ENCODE results near the gene GOLGA6B. TPM values are rescaled to one million over a fixed set of nuclear protein-coding genes. Genes with fewer than 3 reads are reported as not detected.
"Not testable (repeated sequence)": the region's sequence is repeated elsewhere in the genome, so short reads cannot be mapped to it uniquely, and the experiment has no call there.

Gene GOLGA6B
- total RNA-seq, 1 experiment from 2014 or later: 1.9 TPM

DNA sequence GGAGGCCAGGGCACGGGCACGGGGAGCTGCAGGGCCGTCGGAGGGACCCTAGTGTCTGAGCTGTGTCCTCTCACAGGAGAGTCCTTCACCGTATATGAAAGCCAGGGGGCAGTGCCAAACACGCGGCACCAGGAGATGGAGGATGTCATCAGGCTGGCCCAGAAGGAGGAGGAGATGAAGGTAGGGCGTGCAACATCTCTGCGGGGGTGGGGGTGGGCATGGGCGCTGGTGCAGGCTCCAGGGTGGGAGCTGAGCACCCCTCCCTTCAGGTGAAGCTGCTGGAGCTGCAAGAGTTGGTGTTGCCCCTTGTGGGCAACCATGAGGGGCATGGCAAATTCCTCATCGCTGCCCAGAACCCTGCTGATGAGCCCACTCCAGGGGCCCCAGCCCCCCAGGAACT, 11.2 kb downstream of the GOLGA6B start:
- H3K4me1 Mint-ChIP-seq; H3K4me3 Mint-ChIP-seq; H3K9me3 Mint-ChIP-seq; ATAC-seq; H3K27me3 Mint-ChIP-seq (ENCODE audit: low read depth); H3K27ac Mint-ChIP-seq; POLR2A ChIA-PET; DNase-seq (ENCODE audit: low spot score); H3K36me3 Mint-ChIP-seq; CTCF ChIA-PET: not testable (repeated sequence)

GRCh38 chr15:72669803-72670202, 15.3 kb downstream of the GOLGA6B start:
- H3K4me3 Mint-ChIP-seq; POLR2A ChIA-PET; ATAC-seq; H3K27me3 Mint-ChIP-seq (ENCODE audit: low read depth); H3K9me3 Mint-ChIP-seq; H3K36me3 Mint-ChIP-seq; CTCF ChIA-PET; DNase-seq (ENCODE audit: low spot score); H3K27ac Mint-ChIP-seq: not testable (repeated sequence)
- peaks cover 22% of the 10 kb centered on the region for H3K4me1 Mint-ChIP-seq

- H3K36me3 Mint-ChIP-seq, POLR2A ChIA-PET: not testable (repeated sequence)
- CTCF ChIA-PET: interaction anchor here (0.5 to 2.1 kb wide), 28 partner anchors 11 to 595 kb away, joined by 3 to 79 read pairs (median 4); partner anchors contain the start of genes BBS4, HEXA and HIGD2B
Measured at GRCh38 chr15:72670656-72671352, 16.3 kb downstream of the GOLGA6B start.

GRCh38 chr15:72671525-72671924, 17.0 kb downstream of the GOLGA6B start:
- ChIA-PET POLR2A (no interaction called here), CTCF (interaction anchor here (0.5 to 2.1 kb wide), 25 partner anchors 10 to 594 kb away, joined by 3 to 79 read pairs (median 4); partner anchors contain the start of genes BBS4 and HIGD2B)
- ATAC-seq: peak; percentile 15

More at GRCh38 chr15:72670656-72671352, 16.3 kb downstream of the GOLGA6B start:
- not testable (repeated sequence) for H3K9me3 Mint-ChIP-seq; H3K27me3 Mint-ChIP-seq (ENCODE audit: low read depth)
- H3K4me3 Mint-ChIP-seq: peak overlapping the region; percentile 65
- peaks cover 22% of the 10 kb centered on the region for H3K4me1 Mint-ChIP-seq
- DNase-seq (ENCODE audit: low spot score) (peak; percentile 92), ATAC-seq (peak; percentile 91)
- peak overlapping the region; percentile 63 for H3K27ac Mint-ChIP-seq
- TF ChIP-seq, protein P1, sequence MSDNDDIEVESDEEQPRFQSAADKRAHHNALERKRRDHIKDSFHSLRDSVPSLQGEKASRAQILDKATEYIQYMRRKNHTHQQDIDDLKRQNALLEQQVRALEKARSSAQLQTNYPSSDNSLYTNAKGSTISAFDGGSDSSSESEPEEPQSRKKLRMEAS (CRISPR knock-in tag; IDR thresholded peaks at IDR 0.05): 0 out of 2 replicates have a peak, but pooled peaks have one; percentile 8
- TF ChIP-seq, protein P2, sequence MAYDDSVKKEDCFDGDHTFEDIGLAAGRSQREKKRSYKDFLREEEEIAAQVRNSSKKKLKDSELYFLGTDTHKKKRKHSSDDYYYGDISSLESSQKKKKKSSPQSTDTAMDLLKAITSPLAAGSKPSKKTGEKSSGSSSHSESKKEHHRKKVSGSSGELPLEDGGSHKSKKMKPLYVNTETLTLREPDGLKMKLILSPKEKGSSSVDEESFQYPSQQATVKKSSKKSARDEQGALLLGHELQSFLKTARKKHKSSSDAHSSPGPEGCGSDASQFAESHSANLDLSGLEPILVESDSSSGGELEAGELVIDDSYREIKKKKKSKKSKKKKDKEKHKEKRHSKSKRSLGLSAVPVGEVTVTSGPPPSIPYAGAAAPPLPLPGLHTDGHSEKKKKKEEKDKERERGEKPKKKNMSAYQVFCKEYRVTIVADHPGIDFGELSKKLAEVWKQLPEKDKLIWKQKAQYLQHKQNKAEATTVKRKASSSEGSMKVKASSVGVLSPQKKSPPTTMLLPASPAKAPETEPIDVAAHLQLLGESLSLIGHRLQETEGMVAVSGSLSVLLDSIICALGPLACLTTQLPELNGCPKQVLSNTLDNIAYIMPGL (CRISPR knock-in tag; IDR thresholded peaks at IDR 0.05): 0 out of 2 replicates have a peak, but pooled peaks have one; percentile 38
- TF ChIP-seq, protein P3, sequence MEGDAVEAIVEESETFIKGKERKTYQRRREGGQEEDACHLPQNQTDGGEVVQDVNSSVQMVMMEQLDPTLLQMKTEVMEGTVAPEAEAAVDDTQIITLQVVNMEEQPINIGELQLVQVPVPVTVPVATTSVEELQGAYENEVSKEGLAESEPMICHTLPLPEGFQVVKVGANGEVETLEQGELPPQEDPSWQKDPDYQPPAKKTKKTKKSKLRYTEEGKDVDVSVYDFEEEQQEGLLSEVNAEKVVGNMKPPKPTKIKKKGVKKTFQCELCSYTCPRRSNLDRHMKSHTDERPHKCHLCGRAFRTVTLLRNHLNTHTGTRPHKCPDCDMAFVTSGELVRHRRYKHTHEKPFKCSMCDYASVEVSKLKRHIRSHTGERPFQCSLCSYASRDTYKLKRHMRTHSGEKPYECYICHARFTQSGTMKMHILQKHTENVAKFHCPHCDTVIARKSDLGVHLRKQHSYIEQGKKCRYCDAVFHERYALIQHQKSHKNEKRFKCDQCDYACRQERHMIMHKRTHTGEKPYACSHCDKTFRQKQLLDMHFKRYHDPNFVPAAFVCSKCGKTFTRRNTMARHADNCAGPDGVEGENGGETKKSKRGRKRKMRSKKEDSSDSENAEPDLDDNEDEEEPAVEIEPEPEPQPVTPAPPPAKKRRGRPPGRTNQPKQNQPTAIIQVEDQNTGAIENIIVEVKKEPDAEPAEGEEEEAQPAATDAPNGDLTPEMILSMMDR (IDR thresholded peaks at IDR 0.05): peak; percentile 86

GRCh38 chr15:72676838-72677237, 22.3 kb downstream of the GOLGA6B start:
- Mint-ChIP-seq H3K9me3 (no peaks in the 10 kb centered on the region), H3K4me3 (no peak overlapping the region), H3K36me3 (no peaks in the 10 kb centered on the region), H3K27ac (no peak overlapping the region), H3K4me1 (peaks cover 10% of the 10 kb centered on the region), H3K27me3 (ENCODE audit: low read depth) (no peaks in the 10 kb centered on the region; the same call in 1 of the 2 replicates)
- no peak for DNase-seq (ENCODE audit: low spot score)
- CTCF ChIA-PET: no interaction called here
- ATAC-seq: no peak
- POLR2A ChIA-PET: no interaction called here
- TF ChIP-seq TCF7 (CRISPR knock-in tag; IDR thresholded peaks at IDR 0.05; ENCODE audit: low read depth) (no peak), IRF2 (CRISPR knock-in tag; IDR thresholded peaks at IDR 0.05; ENCODE audit: borderline replicate concordance, low read depth) (no peak), STAT6 (CRISPR knock-in tag; conservative IDR thresholded peaks at IDR 0.05; ENCODE audit: low read depth) (no peak), NR1H2 (CRISPR knock-in tag; IDR thresholded peaks at IDR 0.05) (no peak), GRHL2 (CRISPR knock-in tag; IDR thresholded peaks at IDR 0.05; ENCODE audit: insufficient replicate concordance, severe bottlenecking) (no peak)
- TF ChIP-seq, protein P4, sequence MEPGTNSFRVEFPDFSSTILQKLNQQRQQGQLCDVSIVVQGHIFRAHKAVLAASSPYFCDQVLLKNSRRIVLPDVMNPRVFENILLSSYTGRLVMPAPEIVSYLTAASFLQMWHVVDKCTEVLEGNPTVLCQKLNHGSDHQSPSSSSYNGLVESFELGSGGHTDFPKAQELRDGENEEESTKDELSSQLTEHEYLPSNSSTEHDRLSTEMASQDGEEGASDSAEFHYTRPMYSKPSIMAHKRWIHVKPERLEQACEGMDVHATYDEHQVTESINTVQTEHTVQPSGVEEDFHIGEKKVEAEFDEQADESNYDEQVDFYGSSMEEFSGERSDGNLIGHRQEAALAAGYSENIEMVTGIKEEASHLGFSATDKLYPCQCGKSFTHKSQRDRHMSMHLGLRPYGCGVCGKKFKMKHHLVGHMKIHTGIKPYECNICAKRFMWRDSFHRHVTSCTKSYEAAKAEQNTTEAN (CRISPR knock-in tag; IDR thresholded peaks at IDR 0.05): no peak

More at GRCh38 chr15:72671525-72671924, 17.0 kb downstream of the GOLGA6B start:
- peak overlapping the region; percentile 65 for H3K4me3 Mint-ChIP-seq
- H3K4me1 Mint-ChIP-seq: peaks cover 22% of the 10 kb centered on the region
- no peaks in the 10 kb centered on the region for H3K9me3 Mint-ChIP-seq
- TF ChIP-seq, protein P1 (CRISPR knock-in tag; IDR thresholded peaks at IDR 0.05): 0 out of 2 replicates have a peak, but pooled peaks have one; percentile 2
- TF ChIP-seq, protein P5, sequence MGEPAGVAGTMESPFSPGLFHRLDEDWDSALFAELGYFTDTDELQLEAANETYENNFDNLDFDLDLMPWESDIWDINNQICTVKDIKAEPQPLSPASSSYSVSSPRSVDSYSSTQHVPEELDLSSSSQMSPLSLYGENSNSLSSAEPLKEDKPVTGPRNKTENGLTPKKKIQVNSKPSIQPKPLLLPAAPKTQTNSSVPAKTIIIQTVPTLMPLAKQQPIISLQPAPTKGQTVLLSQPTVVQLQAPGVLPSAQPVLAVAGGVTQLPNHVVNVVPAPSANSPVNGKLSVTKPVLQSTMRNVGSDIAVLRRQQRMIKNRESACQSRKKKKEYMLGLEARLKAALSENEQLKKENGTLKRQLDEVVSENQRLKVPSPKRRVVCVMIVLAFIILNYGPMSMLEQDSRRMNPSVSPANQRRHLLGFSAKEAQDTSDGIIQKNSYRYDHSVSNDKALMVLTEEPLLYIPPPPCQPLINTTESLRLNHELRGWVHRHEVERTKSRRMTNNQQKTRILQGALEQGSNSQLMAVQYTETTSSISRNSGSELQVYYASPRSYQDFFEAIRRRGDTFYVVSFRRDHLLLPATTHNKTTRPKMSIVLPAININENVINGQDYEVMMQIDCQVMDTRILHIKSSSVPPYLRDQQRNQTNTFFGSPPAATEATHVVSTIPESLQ (CRISPR knock-in tag; IDR thresholded peaks at IDR 0.05): no peak
- H3K36me3 Mint-ChIP-seq: no peaks in the 10 kb centered on the region
- peak overlapping the region; percentile 63 for H3K27ac Mint-ChIP-seq
- H3K27me3 Mint-ChIP-seq (ENCODE audit: low read depth): no peaks in the 10 kb centered on the region
- no peak for DNase-seq (ENCODE audit: low spot score)
